ENCODE measurements around the gene IZUMO1R.

DNA sequence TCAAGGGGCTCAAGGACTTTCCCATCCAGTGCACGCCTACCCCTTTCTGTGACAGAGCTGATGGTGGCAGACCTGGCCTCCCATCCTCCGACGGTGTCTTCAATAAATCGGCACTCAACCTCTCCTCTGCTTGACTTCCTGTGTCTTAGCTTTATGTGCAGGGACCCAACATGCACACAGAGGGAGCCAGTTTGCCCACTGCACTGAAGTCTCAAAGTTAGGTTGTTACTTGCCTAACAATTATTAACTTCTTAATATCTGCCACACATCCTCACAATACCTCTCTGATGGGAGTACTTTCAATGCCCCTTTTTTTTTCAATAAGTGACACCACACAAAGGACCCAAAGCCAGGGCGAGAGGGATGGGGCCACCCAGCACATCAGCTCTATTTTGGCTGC is 3.6 kb downstream of the IZUMO1R start:
- TF ChIP-seq, protein P1, sequence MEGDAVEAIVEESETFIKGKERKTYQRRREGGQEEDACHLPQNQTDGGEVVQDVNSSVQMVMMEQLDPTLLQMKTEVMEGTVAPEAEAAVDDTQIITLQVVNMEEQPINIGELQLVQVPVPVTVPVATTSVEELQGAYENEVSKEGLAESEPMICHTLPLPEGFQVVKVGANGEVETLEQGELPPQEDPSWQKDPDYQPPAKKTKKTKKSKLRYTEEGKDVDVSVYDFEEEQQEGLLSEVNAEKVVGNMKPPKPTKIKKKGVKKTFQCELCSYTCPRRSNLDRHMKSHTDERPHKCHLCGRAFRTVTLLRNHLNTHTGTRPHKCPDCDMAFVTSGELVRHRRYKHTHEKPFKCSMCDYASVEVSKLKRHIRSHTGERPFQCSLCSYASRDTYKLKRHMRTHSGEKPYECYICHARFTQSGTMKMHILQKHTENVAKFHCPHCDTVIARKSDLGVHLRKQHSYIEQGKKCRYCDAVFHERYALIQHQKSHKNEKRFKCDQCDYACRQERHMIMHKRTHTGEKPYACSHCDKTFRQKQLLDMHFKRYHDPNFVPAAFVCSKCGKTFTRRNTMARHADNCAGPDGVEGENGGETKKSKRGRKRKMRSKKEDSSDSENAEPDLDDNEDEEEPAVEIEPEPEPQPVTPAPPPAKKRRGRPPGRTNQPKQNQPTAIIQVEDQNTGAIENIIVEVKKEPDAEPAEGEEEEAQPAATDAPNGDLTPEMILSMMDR (IDR thresholded peaks at IDR 0.05; ENCODE audit: borderline replicate concordance, extremely low read depth, low read length, poor library complexity, severe bottlenecking), result peak; percentile 10
- no peak for TF ChIP-seq EZH2 (IDR thresholded peaks at IDR 0.05; ENCODE audit: borderline replicate concordance, low read depth, low read length, severe bottlenecking)

Data from DND-41 (cell line).